ENCODE results near the gene MYBBP1A. TPM values are rescaled to one million over a fixed set of nuclear protein-coding genes. Genes with fewer than 3 reads are reported as not detected.

MYBBP1A gene
- total RNA-seq, 1 experiment from 2014 or later, result 130 TPM

GRCh38 chr17:4527134-4527533 lies 28.1 kb downstream of the MYBBP1A start (continued):
- no peak for TF ChIP-seq CTCF (IDR thresholded peaks at IDR 0.05 in 2 of 3, conservative IDR thresholded peaks at IDR 0.05 in 1 of 3; ENCODE audit: borderline replicate concordance in 1 of 3, insufficient read depth in 1 of 3, low read depth in 2 of 3, low read length in 2 of 3)
- TF ChIP-seq SRF (IDR thresholded peaks at IDR 0.05; ENCODE audit: low read depth), result no peak
- no peak for TF ChIP-seq TCF7L2 (IDR thresholded peaks at IDR 0.05; ENCODE audit: borderline replicate concordance, extremely low read depth, insufficient read depth, insufficient read length)
- TF ChIP-seq SIN3A (IDR thresholded peaks at IDR 0.05; ENCODE audit: low read depth), result no peak
- no peak for TF ChIP-seq REST (IDR thresholded peaks at IDR 0.05; ENCODE audit: low read depth)
- no peak for TF ChIP-seq CEBPB (IDR thresholded peaks at IDR 0.05; ENCODE audit: low read depth)
- no peak for TF ChIP-seq ZFX (IDR thresholded peaks at IDR 0.05)
- no peak for TF ChIP-seq FOSL1 (IDR thresholded peaks at IDR 0.05; ENCODE audit: low read depth)
- no peak for TF ChIP-seq JUND (IDR thresholded peaks at IDR 0.05)
- no peak for TF ChIP-seq MAX (IDR thresholded peaks at IDR 0.05)
